ENCODE data around the gene NANOS2. TPM values are rescaled to one million over a fixed set of nuclear protein-coding genes. Genes with fewer than 3 reads are reported as not detected.
A peak's percentile ranks its signal among the peaks of the same experiment; 100 is the strongest.

Gene NANOS2
- total RNA-seq, 1 experiment from 2014 or later = not detected

DNA sequence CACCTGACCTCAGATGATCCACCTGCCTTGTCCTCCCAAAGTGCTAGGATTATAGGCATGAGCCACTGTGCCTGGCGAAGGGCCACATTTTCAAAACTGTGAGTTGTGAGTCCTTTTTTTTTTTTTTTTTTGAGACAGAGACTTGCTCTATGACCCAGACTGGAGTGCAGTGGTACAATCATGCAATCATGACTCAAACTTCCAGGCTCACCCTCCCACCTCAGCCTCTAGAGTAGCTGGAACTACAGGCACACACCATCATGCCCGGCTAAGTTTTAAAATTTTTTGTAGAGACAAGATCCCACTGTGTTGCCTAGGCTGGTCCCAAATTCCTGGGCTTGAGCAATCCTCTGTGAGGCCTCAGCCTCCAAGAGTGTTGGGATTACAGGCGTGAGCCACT, 8.4 kb downstream of the NANOS2 start:
- POLR2A ChIA-PET = no interaction called here
- TF ChIP-seq, protein P1, sequence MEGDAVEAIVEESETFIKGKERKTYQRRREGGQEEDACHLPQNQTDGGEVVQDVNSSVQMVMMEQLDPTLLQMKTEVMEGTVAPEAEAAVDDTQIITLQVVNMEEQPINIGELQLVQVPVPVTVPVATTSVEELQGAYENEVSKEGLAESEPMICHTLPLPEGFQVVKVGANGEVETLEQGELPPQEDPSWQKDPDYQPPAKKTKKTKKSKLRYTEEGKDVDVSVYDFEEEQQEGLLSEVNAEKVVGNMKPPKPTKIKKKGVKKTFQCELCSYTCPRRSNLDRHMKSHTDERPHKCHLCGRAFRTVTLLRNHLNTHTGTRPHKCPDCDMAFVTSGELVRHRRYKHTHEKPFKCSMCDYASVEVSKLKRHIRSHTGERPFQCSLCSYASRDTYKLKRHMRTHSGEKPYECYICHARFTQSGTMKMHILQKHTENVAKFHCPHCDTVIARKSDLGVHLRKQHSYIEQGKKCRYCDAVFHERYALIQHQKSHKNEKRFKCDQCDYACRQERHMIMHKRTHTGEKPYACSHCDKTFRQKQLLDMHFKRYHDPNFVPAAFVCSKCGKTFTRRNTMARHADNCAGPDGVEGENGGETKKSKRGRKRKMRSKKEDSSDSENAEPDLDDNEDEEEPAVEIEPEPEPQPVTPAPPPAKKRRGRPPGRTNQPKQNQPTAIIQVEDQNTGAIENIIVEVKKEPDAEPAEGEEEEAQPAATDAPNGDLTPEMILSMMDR (IDR thresholded peaks at IDR 0.05; ENCODE audit: insufficient read depth in 1 of 2, low read depth in 1 of 2, low read length in 1 of 2, severe bottlenecking in 1 of 2, unreplicated experiment in 1 of 2) = no peak
- no peaks in the 10 kb centered on the region for H3K36me3 ChIP-seq (ENCODE audit: control insufficient read depth, insufficient read depth, low read length)
- no peaks in the 10 kb centered on the region for H3K27me3 ChIP-seq (replicated peaks; ENCODE audit: control insufficient read depth, insufficient read depth, low read length)
- Mint-ChIP-seq H3K36me3 (ENCODE audit: insufficient read depth, unreplicated experiment) (peaks cover 13% of the 10 kb centered on the region), H3K27me3 (ENCODE audit: insufficient read depth, unreplicated experiment) (no peaks in the 10 kb centered on the region), H3K4me3 (ENCODE audit: unreplicated experiment) (no peak overlapping the region), H3K4me1 (ENCODE audit: low read depth, unreplicated experiment) (peaks cover 4% of the 10 kb centered on the region), H3K9me3 (ENCODE audit: unreplicated experiment) (no peaks in the 10 kb centered on the region), H3K27ac (ENCODE audit: unreplicated experiment) (no peak overlapping the region)
- peaks cover 8% of the 10 kb centered on the region for H3K4me1 ChIP-seq
- H3K4me3 ChIP-seq (ENCODE audit: low read depth, low read length) = no peak overlapping the region
- CTCF ChIA-PET = no interaction called here
- intact Hi-C loops (cut with micrococcal nuclease; ENCODE audit: unreplicated experiment) = no loop called here
- H3K9me3 ChIP-seq = no peaks in the 10 kb centered on the region
- BruUV-seq (replicated peaks) = no TSS peak
- DNase-seq = no peak

GRCh38 chr19:45905011-45905410, 9.6 kb downstream of the NANOS2 start:
- no peaks in the 10 kb centered on the region for H3K9me3 Mint-ChIP-seq (ENCODE audit: unreplicated experiment)
- Histone ChIP-seq H3K9me3 (no peaks in the 10 kb centered on the region), H3K4me3 (ENCODE audit: low read depth, low read length) (no peak overlapping the region), H3K27me3 (replicated peaks; ENCODE audit: control insufficient read depth, insufficient read depth, low read length) (no peaks in the 10 kb centered on the region), H3K36me3 (ENCODE audit: control insufficient read depth, insufficient read depth, low read length) (peaks cover 2% of the 10 kb centered on the region; the same call in 1 of the 2 replicates), H3K4me1 (peaks cover 5% of the 10 kb centered on the region)
- no peak overlapping the region for H3K4me3 Mint-ChIP-seq (ENCODE audit: unreplicated experiment)
- intact Hi-C loops (cut with micrococcal nuclease; ENCODE audit: unreplicated experiment) = no loop called here
- DNase-seq = no peak
- TF ChIP-seq, protein P1 (IDR thresholded peaks at IDR 0.05; ENCODE audit: insufficient read depth in 1 of 2, low read depth in 1 of 2, low read length in 1 of 2, severe bottlenecking in 1 of 2, unreplicated experiment in 1 of 2) = no peak
- H3K27me3 Mint-ChIP-seq (ENCODE audit: insufficient read depth, unreplicated experiment) = no peaks in the 10 kb centered on the region
- no peak overlapping the region for H3K27ac Mint-ChIP-seq (ENCODE audit: unreplicated experiment)
- ChIA-PET CTCF (no interaction called here), POLR2A (no interaction called here)
- no peaks in the 10 kb centered on the region for H3K4me1 Mint-ChIP-seq (ENCODE audit: low read depth, unreplicated experiment)
- H3K36me3 Mint-ChIP-seq (ENCODE audit: insufficient read depth, unreplicated experiment) = peaks cover 23% of the 10 kb centered on the region
- BruUV-seq (replicated peaks) = no TSS peak

- Histone ChIP-seq H3K27me3 (replicated peaks; ENCODE audit: control insufficient read depth, insufficient read depth, low read length) (no peaks in the 10 kb centered on the region), H3K4me3 (ENCODE audit: low read depth, low read length) (peak overlapping the region; percentile 92), H3K36me3 (ENCODE audit: control insufficient read depth, insufficient read depth, low read length) (peaks cover 3% of the 10 kb centered on the region; the same call in 1 of the 2 replicates), H3K9me3 (no peaks in the 10 kb centered on the region), H3K4me1 (peaks cover 5% of the 10 kb centered on the region)
- Mint-ChIP-seq H3K4me3 (ENCODE audit: unreplicated experiment) (peak overlapping the region; percentile 80), H3K4me1 (ENCODE audit: low read depth, unreplicated experiment) (no peaks in the 10 kb centered on the region), H3K27me3 (ENCODE audit: insufficient read depth, unreplicated experiment) (no peaks in the 10 kb centered on the region), H3K27ac (ENCODE audit: unreplicated experiment) (peak overlapping the region; percentile 65), H3K9me3 (ENCODE audit: unreplicated experiment) (no peaks in the 10 kb centered on the region), H3K36me3 (ENCODE audit: insufficient read depth, unreplicated experiment) (peaks cover 44% of the 10 kb centered on the region)
- no TSS peak for BruUV-seq (replicated peaks)
- ChIA-PET CTCF (interaction anchor here (0.6 to 3.4 kb wide), 9 partner anchors 13 to 529 kb away, joined by 3 to 18 read pairs (median 6); partner anchors contain the start of genes IRF2BP1, SIX5 and SYMPK), POLR2A (interaction anchor here (1.0 to 2.9 kb wide), 6 partner anchors 17 to 92 kb away, joined by 4 to 19 read pairs (median 8); partner anchors contain the start of genes CCDC61, FOXA3 and IRF2BP1)
- TF ChIP-seq, protein P1 (IDR thresholded peaks at IDR 0.05; ENCODE audit: insufficient read depth in 1 of 2, low read depth in 1 of 2, low read length in 1 of 2, severe bottlenecking in 1 of 2, unreplicated experiment in 1 of 2) = no peak
- peak; percentile 98 to 100 for DNase-seq
- intact Hi-C loops (cut with micrococcal nuclease; ENCODE audit: unreplicated experiment) = loop anchor here (1.0 to 2.0 kb wide), 2 partner anchors 8 to 24 kb away; no protein-coding TSS in a partner anchor
Observed at GRCh38 chr19:45902651-45903625, 11.6 kb downstream of the NANOS2 start.
